DND-41 (cell line): ENCODE data around the gene SEPTIN1.

Experiments
- ATAC-seq: fragments of 200-7000 bp; cut with Tn5 transposase; 3 replicates; pipeline ENCODE4 v1.9.1; 2021; ENCODE audit warnings: low read depth; ENCODE audit not compliant: insufficient read depth
- DNase-seq: peaks from one replicate; pipeline ENCODE4 v3.0.0-alpha.2; 2020
- H2AFZ ChIP-seq: 2 replicates; pipeline ENCODE4 v1.6.0; 2012; ENCODE audit warnings: low read depth, low read length
- H3K27ac ChIP-seq: 2 replicates; pipeline ENCODE4 v1.5.1; 2012; ENCODE audit warnings: low read length, inconsistent platforms
- H3K27me3 ChIP-seq: fragments of 200-600 bp; sonication (generic); 2 replicates; pipeline ENCODE4 v1.6.0; 2012; ENCODE audit warnings: low read length, mild to moderate bottlenecking, inconsistent platforms; ENCODE audit not compliant: insufficient read depth, poor library complexity
- H3K36me3 ChIP-seq: 2 replicates; pipeline ENCODE4 v1.5.1; 2012; ENCODE audit warnings: low read length, inconsistent platforms; ENCODE audit not compliant: insufficient read depth
- H3K4me1 ChIP-seq: 2 replicates; pipeline ENCODE4 v1.5.1; 2012; ENCODE audit warnings: mild to moderate bottlenecking, low read length; ENCODE audit not compliant: insufficient read depth
- H3K4me2 ChIP-seq: 2 replicates; pipeline ENCODE4 v1.6.0; 2012; ENCODE audit warnings: mild to moderate bottlenecking, moderate library complexity, low read length, inconsistent platforms; ENCODE audit not compliant: insufficient read depth
- H3K4me3 ChIP-seq, 2 experiments: fragments of 200-600 bp in 1 of 2; shearing (Covaris generic) in 1 of 2; 2 replicates each; pipeline ENCODE4 v1.5.1; 2012 to 2016; ENCODE audit warnings: inconsistent platforms in 2 of 2, low read length in 2 of 2, mild to moderate bottlenecking in 2 of 2, low read depth in 1 of 2, moderate library complexity in 1 of 2
- H3K79me2 ChIP-seq: 2 replicates; pipeline ENCODE4 v1.6.0; 2012; ENCODE audit warnings: low read length, inconsistent platforms; ENCODE audit not compliant: insufficient read depth
- H3K9ac ChIP-seq: 2 replicates; pipeline ENCODE4 v1.6.0; 2012; ENCODE audit warnings: low read depth, mild to moderate bottlenecking, inconsistent platforms, low read length, moderate library complexity
- H3K9me3 ChIP-seq: 2 replicates; pipeline ENCODE4 v1.5.1; 2012; ENCODE audit warnings: low read length, moderate library complexity, mild to moderate bottlenecking, inconsistent platforms; ENCODE audit not compliant: insufficient read depth, severe bottlenecking
- H4K20me1 ChIP-seq: 2 replicates; pipeline ENCODE4 v1.6.0; 2012; ENCODE audit warnings: low read length; ENCODE audit not compliant: insufficient read depth
- CTCF ChIP-seq: IDR thresholded peaks from 2 replicates; pipeline ENCODE4 v1.5.1; 2012; ENCODE audit warnings: borderline replicate concordance, low read length, moderate library complexity, mild to moderate bottlenecking; ENCODE audit not compliant: poor library complexity, severe bottlenecking; ENCODE audit errors: extremely low read depth
- EZH2 ChIP-seq: IDR thresholded peaks from 3 replicates; pipeline ENCODE4 v1.6.1; 2012; ENCODE audit warnings: borderline replicate concordance, low read depth, mild to moderate bottlenecking, moderate library complexity, low read length, inconsistent platforms; ENCODE audit not compliant: severe bottlenecking

SEPTIN1 gene

GRCh38 chr16:30350134-30350871, 32.1 kb downstream of the SEPTIN1 start:
- no peak overlapping the region for H3K9ac ChIP-seq
- H3K27ac ChIP-seq = no peak overlapping the region
- DNase-seq = no peak
- H4K20me1 ChIP-seq = peaks cover 22% of the 10 kb centered on the region
- H2AFZ ChIP-seq = no peak overlapping the region
- H3K4me3 ChIP-seq = no peak overlapping the region
- peaks cover 27% of the 10 kb centered on the region for H3K79me2 ChIP-seq
- no peaks in the 10 kb centered on the region for H3K9me3 ChIP-seq
- TF ChIP-seq EZH2 (no peak), CTCF (no peak)
- H3K4me2 ChIP-seq = no peak overlapping the region
- H3K36me3 ChIP-seq = peaks cover 42% of the 10 kb centered on the region
- no peaks in the 10 kb centered on the region for H3K27me3 ChIP-seq
- H3K4me1 ChIP-seq = peaks cover 20% of the 10 kb centered on the region
- ATAC-seq = no peak

GRCh38 chr16:30349675-30350074, 32.7 kb downstream of the SEPTIN1 start:
- H3K4me2 ChIP-seq = no peak overlapping the region
- H3K4me1 ChIP-seq = peaks cover 20% of the 10 kb centered on the region
- H3K27ac ChIP-seq = no peak overlapping the region
- ATAC-seq = no peak
- no peaks in the 10 kb centered on the region for H3K9me3 ChIP-seq
- no peak overlapping the region for H3K4me3 ChIP-seq
- H3K79me2 ChIP-seq = peaks cover 22% of the 10 kb centered on the region
- H3K36me3 ChIP-seq = peaks cover 39% of the 10 kb centered on the region
- no peaks in the 10 kb centered on the region for H3K27me3 ChIP-seq
- H4K20me1 ChIP-seq = peaks cover 22% of the 10 kb centered on the region
- TF ChIP-seq EZH2 (no peak), CTCF (no peak)
- no peak overlapping the region for H3K9ac ChIP-seq
- H2AFZ ChIP-seq = no peak overlapping the region
- DNase-seq = no peak

- no peak overlapping the region for H3K27ac ChIP-seq
- no peaks in the 10 kb centered on the region for H3K9me3 ChIP-seq
- no peak for DNase-seq
- H3K4me1 ChIP-seq = peaks cover 12% of the 10 kb centered on the region
- TF ChIP-seq EZH2 (no peak), CTCF (no peak)
- H3K27me3 ChIP-seq = no peaks in the 10 kb centered on the region
- peaks cover 38% of the 10 kb centered on the region for H3K36me3 ChIP-seq
- H4K20me1 ChIP-seq = peaks cover 17% of the 10 kb centered on the region
- H3K4me3 ChIP-seq = no peak overlapping the region
- ATAC-seq = no peak
- no peak overlapping the region for H2AFZ ChIP-seq
- H3K79me2 ChIP-seq = peaks cover 14% of the 10 kb centered on the region
- H3K9ac ChIP-seq = no peak overlapping the region
- H3K4me2 ChIP-seq = no peak overlapping the region
Measured at GRCh38 chr16:30348929-30349328, 33.4 kb downstream of the SEPTIN1 start.
